ENCODE measurements around the gene OR5AC2.

Gene OR5AC2

DNA sequence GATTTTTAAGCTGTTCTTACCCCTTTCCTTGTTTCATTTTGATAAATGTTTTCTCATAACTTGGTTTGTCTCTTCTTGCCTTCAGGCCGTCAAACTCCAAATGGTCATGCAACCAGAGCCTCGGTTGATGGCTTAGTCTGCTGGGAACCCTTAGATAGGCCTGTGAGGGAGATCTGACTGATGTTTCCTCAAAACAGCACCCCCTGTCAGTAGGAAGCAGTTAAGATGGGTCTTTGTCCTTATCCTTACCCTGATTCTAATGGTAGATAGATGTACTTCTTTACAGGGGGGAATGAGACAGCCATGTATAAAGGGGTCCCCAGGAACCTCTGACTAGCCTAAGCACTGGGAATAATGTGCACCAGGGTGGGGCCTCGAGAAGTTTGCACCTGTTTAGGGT is 27.3 kb downstream of the OR5AC2 start:
- TF ChIP-seq CTCF (IDR thresholded peaks at IDR 0.05; ENCODE audit: control extremely low read depth, extremely low read depth, low read depth, missing control alignments), result no peak
- ChIA-PET CTCF (interaction anchor here (1.4 kb wide), 1 partner anchor 15 kb away, joined by 3 read pairs; no protein-coding TSS in a partner anchor), POLR2A (no interaction called here)
- no peak for DNase-seq (ENCODE audit: extremely low spot score)

GRCh38 chr3:98115717-98116116 is 28.7 kb downstream of the OR5AC2 start:
- TF ChIP-seq CTCF (IDR thresholded peaks at IDR 0.05; ENCODE audit: control extremely low read depth, extremely low read depth, low read depth, missing control alignments), result no peak
- DNase-seq (ENCODE audit: extremely low spot score), result no peak
- POLR2A ChIA-PET, result no interaction called here
- CTCF ChIA-PET, result no interaction called here

DNA sequence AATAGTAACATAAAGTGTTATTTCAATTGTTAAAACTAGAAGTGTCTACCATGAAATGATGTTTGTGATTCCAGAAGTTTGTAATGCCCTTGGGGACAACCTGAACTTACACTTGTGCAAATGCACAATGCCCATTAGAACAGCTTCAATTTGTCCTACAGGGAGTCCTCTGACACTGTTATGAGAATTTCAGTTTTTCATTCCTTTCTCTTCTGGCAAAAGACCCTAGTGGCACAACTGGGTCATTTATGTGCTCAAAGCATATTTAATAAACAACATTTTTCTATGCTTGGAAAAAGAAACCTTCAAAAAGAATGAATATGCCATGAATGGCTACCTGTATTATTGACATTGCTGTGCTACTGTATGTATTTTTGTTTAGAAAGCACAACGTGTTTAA is 43.4 kb downstream of the OR5AC2 start, which contains the start of gene OR5H1:
TSS of gene OR5H1 (plus strand) at position 301 of the 400 bp plus-strand sequence. CDS start 1,977 bp downstream, outside the sequence.
- DNase-seq (ENCODE audit: extremely low spot score), result no peak
- ChIA-PET CTCF (no interaction called here), POLR2A (no interaction called here)

DNA sequence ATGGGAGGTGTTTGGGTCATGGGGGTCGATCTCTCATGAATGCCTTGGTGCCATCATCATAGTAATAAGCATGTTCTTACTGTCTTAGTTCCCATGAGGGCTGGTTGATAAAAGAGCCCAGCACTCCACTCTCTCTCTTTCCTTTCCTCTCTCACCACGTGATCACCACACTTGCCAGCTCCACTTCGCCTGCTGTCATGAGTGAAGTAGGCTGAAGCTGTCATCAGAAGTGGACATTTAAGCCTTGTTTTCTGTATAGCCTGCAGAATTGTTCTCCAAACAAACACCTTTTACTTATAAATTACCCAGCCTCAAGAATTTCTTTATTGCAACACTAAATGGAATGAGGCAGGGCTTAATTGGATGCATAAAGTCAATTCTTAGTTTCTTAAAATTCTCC is 49.7 kb downstream of the OR5AC2 start:
- CTCF ChIA-PET, result interaction anchor here (1.3 to 1.5 kb wide), 2 partner anchors 10 to 25 kb away, joined by 3 to 4 read pairs; no protein-coding TSS in a partner anchor

More for the DNA sequence above, 43.4 kb downstream of the OR5AC2 start, which contains the start of gene OR5H1:
- TF ChIP-seq CTCF (IDR thresholded peaks at IDR 0.05; ENCODE audit: control extremely low read depth, extremely low read depth, low read depth, missing control alignments), result no peak

More for the DNA sequence above, 49.7 kb downstream of the OR5AC2 start:
- no peak for TF ChIP-seq CTCF (IDR thresholded peaks at IDR 0.05; ENCODE audit: control extremely low read depth, extremely low read depth, low read depth, missing control alignments)
- POLR2A ChIA-PET, result no interaction called here
- DNase-seq (ENCODE audit: extremely low spot score), result no peak

Measured in GM10248 (cell line).